ENCODE data around the gene MEAF6.

- TF ChIP-seq CTCF (IDR thresholded peaks at IDR 0.05) (peak; percentile 96), EZH2phosphoT487 (IDR thresholded peaks at IDR 0.05) (no peak)
Observed at GRCh38 chr1:37486680-37487618, 27.6 kb downstream of the MEAF6 start.
